DND-41 (cell line): ENCODE data around the gene SAMD11.

ENCODE experiments used
- ATAC-seq: fragments of 200-7000 bp; cut with Tn5 transposase; 3 replicates; pipeline ENCODE4 v1.9.1; 2021; ENCODE audit warnings: low read depth; ENCODE audit not compliant: insufficient read depth
- DNase-seq: peaks from one replicate; pipeline ENCODE4 v3.0.0-alpha.2; 2020
- H2AFZ ChIP-seq: 2 replicates; pipeline ENCODE4 v1.6.0; 2012; ENCODE audit warnings: low read depth, low read length
- H3K27ac ChIP-seq: 2 replicates; pipeline ENCODE4 v1.5.1; 2012; ENCODE audit warnings: low read length, inconsistent platforms
- H3K27me3 ChIP-seq: fragments of 200-600 bp; sonication (generic); 2 replicates; pipeline ENCODE4 v1.6.0; 2012; ENCODE audit warnings: low read length, mild to moderate bottlenecking, inconsistent platforms; ENCODE audit not compliant: insufficient read depth, poor library complexity
- H3K36me3 ChIP-seq: 2 replicates; pipeline ENCODE4 v1.5.1; 2012; ENCODE audit warnings: low read length, inconsistent platforms; ENCODE audit not compliant: insufficient read depth
- H3K4me1 ChIP-seq: 2 replicates; pipeline ENCODE4 v1.5.1; 2012; ENCODE audit warnings: mild to moderate bottlenecking, low read length; ENCODE audit not compliant: insufficient read depth
- H3K4me2 ChIP-seq: 2 replicates; pipeline ENCODE4 v1.6.0; 2012; ENCODE audit warnings: mild to moderate bottlenecking, moderate library complexity, low read length, inconsistent platforms; ENCODE audit not compliant: insufficient read depth
- H3K4me3 ChIP-seq, 2 experiments: fragments of 200-600 bp in 1 of 2; shearing (Covaris generic) in 1 of 2; 2 replicates each; pipeline ENCODE4 v1.5.1; 2012 to 2016; ENCODE audit warnings: inconsistent platforms in 2 of 2, low read length in 2 of 2, mild to moderate bottlenecking in 2 of 2, low read depth in 1 of 2, moderate library complexity in 1 of 2
- H3K79me2 ChIP-seq: 2 replicates; pipeline ENCODE4 v1.6.0; 2012; ENCODE audit warnings: low read length, inconsistent platforms; ENCODE audit not compliant: insufficient read depth
- H3K9ac ChIP-seq: 2 replicates; pipeline ENCODE4 v1.6.0; 2012; ENCODE audit warnings: low read depth, mild to moderate bottlenecking, inconsistent platforms, low read length, moderate library complexity
- H3K9me3 ChIP-seq: 2 replicates; pipeline ENCODE4 v1.5.1; 2012; ENCODE audit warnings: low read length, moderate library complexity, mild to moderate bottlenecking, inconsistent platforms; ENCODE audit not compliant: insufficient read depth, severe bottlenecking
- H4K20me1 ChIP-seq: 2 replicates; pipeline ENCODE4 v1.6.0; 2012; ENCODE audit warnings: low read length; ENCODE audit not compliant: insufficient read depth
- EZH2 ChIP-seq: IDR thresholded peaks from 3 replicates; pipeline ENCODE4 v1.6.1; 2012; ENCODE audit warnings: borderline replicate concordance, low read depth, mild to moderate bottlenecking, moderate library complexity, low read length, inconsistent platforms; ENCODE audit not compliant: severe bottlenecking
- TF ChIP-seq, protein P1 (sequence below): IDR thresholded peaks from 2 replicates; pipeline ENCODE4 v1.5.1; 2012; ENCODE audit warnings: borderline replicate concordance, low read length, moderate library complexity, mild to moderate bottlenecking; ENCODE audit not compliant: poor library complexity, severe bottlenecking; ENCODE audit errors: extremely low read depth

SAMD11 gene

DNA sequence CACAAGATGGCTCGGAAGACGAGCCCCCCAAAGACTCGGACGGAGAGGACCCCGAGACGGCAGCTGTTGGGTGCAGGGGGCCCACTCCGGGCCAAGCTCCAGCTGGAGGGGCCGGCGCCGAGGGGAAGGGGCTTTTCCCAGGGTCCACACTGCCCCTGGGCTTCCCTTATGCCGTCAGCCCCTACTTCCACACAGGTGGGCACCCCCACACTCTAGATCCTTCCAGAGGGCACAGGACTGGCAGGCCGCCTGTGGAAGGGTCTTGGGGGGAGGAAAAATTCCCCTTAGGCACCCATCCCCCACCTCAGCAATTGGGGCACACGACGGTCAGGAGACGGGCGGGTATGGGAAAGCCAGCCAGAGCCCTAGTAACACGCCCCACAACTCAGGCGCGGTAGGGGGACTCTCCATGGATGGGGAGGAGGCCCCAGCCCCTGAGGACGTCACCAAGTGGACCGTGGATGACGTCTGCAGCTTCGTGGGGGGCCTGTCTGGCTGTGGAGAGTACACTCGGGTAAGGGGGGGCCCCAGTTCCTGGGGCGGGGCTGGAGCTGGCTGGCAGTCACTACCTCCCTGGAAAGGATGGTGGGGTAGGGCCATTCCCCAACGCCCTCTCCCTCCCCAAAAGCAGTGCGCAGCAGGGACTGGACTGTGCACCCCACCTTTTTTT, 19.3 kb downstream of the SAMD11 start:
- H3K36me3 ChIP-seq = peaks cover 33% of the 10 kb centered on the region
- no peak for DNase-seq
- H3K79me2 ChIP-seq = no peaks in the 10 kb centered on the region
- H3K4me1 ChIP-seq = peaks cover 17% of the 10 kb centered on the region
- peaks cover 56% of the 10 kb centered on the region for H4K20me1 ChIP-seq
- no peak overlapping the region for H3K9ac ChIP-seq
- H3K27me3 ChIP-seq = peaks cover 41% of the 10 kb centered on the region
- TF ChIP-seq EZH2 = no peak
- TF ChIP-seq, protein P1, sequence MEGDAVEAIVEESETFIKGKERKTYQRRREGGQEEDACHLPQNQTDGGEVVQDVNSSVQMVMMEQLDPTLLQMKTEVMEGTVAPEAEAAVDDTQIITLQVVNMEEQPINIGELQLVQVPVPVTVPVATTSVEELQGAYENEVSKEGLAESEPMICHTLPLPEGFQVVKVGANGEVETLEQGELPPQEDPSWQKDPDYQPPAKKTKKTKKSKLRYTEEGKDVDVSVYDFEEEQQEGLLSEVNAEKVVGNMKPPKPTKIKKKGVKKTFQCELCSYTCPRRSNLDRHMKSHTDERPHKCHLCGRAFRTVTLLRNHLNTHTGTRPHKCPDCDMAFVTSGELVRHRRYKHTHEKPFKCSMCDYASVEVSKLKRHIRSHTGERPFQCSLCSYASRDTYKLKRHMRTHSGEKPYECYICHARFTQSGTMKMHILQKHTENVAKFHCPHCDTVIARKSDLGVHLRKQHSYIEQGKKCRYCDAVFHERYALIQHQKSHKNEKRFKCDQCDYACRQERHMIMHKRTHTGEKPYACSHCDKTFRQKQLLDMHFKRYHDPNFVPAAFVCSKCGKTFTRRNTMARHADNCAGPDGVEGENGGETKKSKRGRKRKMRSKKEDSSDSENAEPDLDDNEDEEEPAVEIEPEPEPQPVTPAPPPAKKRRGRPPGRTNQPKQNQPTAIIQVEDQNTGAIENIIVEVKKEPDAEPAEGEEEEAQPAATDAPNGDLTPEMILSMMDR = no peak
- no peak overlapping the region for H3K4me2 ChIP-seq
- no peak overlapping the region for H2AFZ ChIP-seq
- H3K27ac ChIP-seq = no peak overlapping the region
- H3K9me3 ChIP-seq = peaks cover 1% of the 10 kb centered on the region
- 0 out of 3 replicates have a peak, but pooled peaks have one; percentile 12 for ATAC-seq
- no peak overlapping the region for H3K4me3 ChIP-seq

GRCh38 chr1:943545-944340, 20.0 kb downstream of the SAMD11 start:
- Histone ChIP-seq H4K20me1 (peaks cover 63% of the 10 kb centered on the region), H3K4me2 (no peak overlapping the region), H3K79me2 (no peaks in the 10 kb centered on the region), H3K36me3 (peaks cover 41% of the 10 kb centered on the region), H2AFZ (no peak overlapping the region), H3K27me3 (peaks cover 36% of the 10 kb centered on the region), H3K9me3 (peaks cover 1% of the 10 kb centered on the region), H3K4me3 (no peak overlapping the region), H3K9ac (no peak overlapping the region), H3K4me1 (peaks cover 17% of the 10 kb centered on the region), H3K27ac (no peak overlapping the region)
- TF ChIP-seq EZH2 = no peak
- TF ChIP-seq, protein P1 = no peak
- ATAC-seq (no peak), DNase-seq (no peak)

GRCh38 chr1:944341-945325, 20.9 kb downstream of the SAMD11 start:
- TF ChIP-seq EZH2 = no peak
- TF ChIP-seq, protein P1 = no peak
- no peak for ATAC-seq
- Histone ChIP-seq H3K27ac (no peak overlapping the region), H3K9ac (no peak overlapping the region), H3K4me1 (peaks cover 16% of the 10 kb centered on the region), H2AFZ (no peak overlapping the region), H3K36me3 (peaks cover 50% of the 10 kb centered on the region), H4K20me1 (peaks cover 66% of the 10 kb centered on the region), H3K4me2 (no peak overlapping the region), H3K4me3 (no peak overlapping the region), H3K27me3 (peaks cover 27% of the 10 kb centered on the region), H3K79me2 (no peaks in the 10 kb centered on the region), H3K9me3 (peaks cover 1% of the 10 kb centered on the region)
- DNase-seq = no peak
